Gastrocnemius medialis (tissue), 4 donors: ENCODE results near the gene ASXL3. TPM values are rescaled to one million over a fixed set of nuclear protein-coding genes. Genes with fewer than 3 reads are reported as not detected.

Experiments used
- ATAC-seq, 2 donors: fragments of 150-250 bp; one replicate each; pipeline ENCODE4 v1.9.1; 2016
- DNase-seq, 2 donors: peaks; one replicate each; pipeline ENCODE4 v3.0.0-alpha.2; 2019
- H3K27ac ChIP-seq, 4 donors: fragments of 200-600 bp; sonication (generic); 1 replicate in 1 of 4; 2 replicates in 3 of 4; pipeline ENCODE4 v1.5.1; 2016 to 2018; ENCODE audit warnings: mild to moderate bottlenecking in 2 of 4, moderate library complexity in 1 of 4
- H3K27me3 ChIP-seq, 3 donors: fragments of 200-600 bp; sonication (generic) in 2 of 3; 1 replicate in 1 of 3; 2 replicates in 2 of 3; pipeline versions ENCODE4 v1.5.1 to v1.6.0; 2016 to 2019; ENCODE audit warnings: mild to moderate bottlenecking in 1 of 3, moderate library complexity in 1 of 3
- H3K36me3 ChIP-seq, 2 donors: fragments of 200-600 bp; sonication (generic) in 1 of 2; one replicate each; pipeline ENCODE4 v1.5.1; 2017 to 2018
- H3K4me1 ChIP-seq, 2 donors: fragments of 200-600 bp; sonication (generic) in 1 of 2; one replicate each; pipeline ENCODE4 v1.5.1; 2016 to 2017; ENCODE audit warnings: mild to moderate bottlenecking in 2 of 2
- H3K4me3 ChIP-seq, 4 donors: fragments of 200-600 bp; sonication (generic) in 3 of 4; 1 replicate in 1 of 4; 2 replicates in 3 of 4; pipeline ENCODE4 v1.5.1; 2016 to 2019; ENCODE audit warnings: mild to moderate bottlenecking in 2 of 4
- H3K9me3 ChIP-seq, 3 donors: fragments of 200-600 bp; sonication (generic) in 2 of 3; 1 replicate in 1 of 3; 2 replicates in 2 of 3; pipeline ENCODE4 v1.5.1; 2016 to 2019
- CTCF ChIP-seq, 5 experiments: fragments of 450-650 bp in 3 of 5; fragments of 200-600 bp in 2 of 5; sonication (generic) in 2 of 5; IDR thresholded peaks in 4 of 5; conservative IDR thresholded peaks in 1 of 5; 1 replicate in 4 of 5; 2 replicates in 1 of 5; pipeline ENCODE4 v1.5.1; 2016 to 2019; ENCODE audit warnings: antibody characterized with exemption in 5 of 5, mild to moderate bottlenecking in 3 of 5, moderate library complexity in 3 of 5
- POLR2A ChIP-seq, 2 donors: fragments of 450-650 bp; IDR thresholded peaks; one replicate each; pipeline ENCODE4 v1.6.1; 2017; ENCODE audit warnings: antibody characterized with exemption in 2 of 2, mild to moderate bottlenecking in 2 of 2, moderate library complexity in 2 of 2
- in situ Hi-C, 4 donors: fragments of 200-750 bp; cut with MboI; loops; one replicate each; pipeline versions ENCODE4 v1.15.0 to v1.8.0; 2017; ENCODE audit warnings: low sequenced_read_pairs in 4 of 4
- intact Hi-C: fragments of 100-400 bp; cut with DNase I; formaldehyde crosslinking; loops from one replicate; pipeline ENCODE4 v1.15.1; 2023; ENCODE audit warnings: low total_unique reads
- total RNA-seq, 4 donors: library from RNA; depleted of rRNA; stranded (reverse); fragments of >200 nt; gene quantifications; one replicate each; pipeline versions ENCODE4 v1.1.0 to v1.2.3, GENCODE V29; 2016

ASXL3 gene
- total RNA-seq, 4 donors from 2014 or later = 0.04 to 0.12 (median 0.05) TPM; not detected in 1

GRCh38 chr18:33584548-33585430, 6.8 kb downstream of the ASXL3 start:
- in situ Hi-C loops = no loop called here
- H3K4me1 ChIP-seq = no peaks in the 10 kb centered on the region
- H3K36me3 ChIP-seq = no peaks in the 10 kb centered on the region
- no peaks in the 10 kb centered on the region for H3K9me3 ChIP-seq
- intact Hi-C loops = no loop called here
- H3K27me3 ChIP-seq = peaks cover 0 to 12% (median 0%) of the 10 kb centered on the region in 3 donors
- TF ChIP-seq POLR2A (IDR thresholded peaks at IDR 0.05) (no peak), CTCF (IDR thresholded peaks at IDR 0.05 in 4 of 5, conservative IDR thresholded peaks at IDR 0.05 in 1 of 5) (no peak)
- no peak for DNase-seq
- no peak overlapping the region for H3K4me3 ChIP-seq
- no peak overlapping the region for H3K27ac ChIP-seq
- ATAC-seq = no peak

- in situ Hi-C loops = no loop called here
- Histone ChIP-seq H3K4me1 (no peaks in the 10 kb centered on the region), H3K4me3 (no peak overlapping the region), H3K27ac (no peak overlapping the region), H3K36me3 (no peaks in the 10 kb centered on the region), H3K9me3 (no peaks in the 10 kb centered on the region), H3K27me3 (peaks cover 0 to 8% (median 0%) of the 10 kb centered on the region in 3 donors)
- ATAC-seq (no peak), DNase-seq (no peak)
- TF ChIP-seq CTCF (IDR thresholded peaks at IDR 0.05 in 4 of 5, conservative IDR thresholded peaks at IDR 0.05 in 1 of 5) = no peak
- TF ChIP-seq POLR2A (IDR thresholded peaks at IDR 0.05) = no peak
- intact Hi-C loops = no loop called here
These were observed 7.4 kb downstream of the ASXL3 start for GRCh38 chr18:33585431-33585775.

- in situ Hi-C loops = no loop called here
- TF ChIP-seq CTCF (IDR thresholded peaks at IDR 0.05 in 4 of 5, conservative IDR thresholded peaks at IDR 0.05 in 1 of 5) = no peak
- TF ChIP-seq POLR2A (IDR thresholded peaks at IDR 0.05) = no peak
- H3K4me1 ChIP-seq = no peaks in the 10 kb centered on the region
- H3K36me3 ChIP-seq = no peaks in the 10 kb centered on the region
- H3K27ac ChIP-seq = no peak overlapping the region
- no peaks in the 10 kb centered on the region for H3K9me3 ChIP-seq
- ATAC-seq = no peak
- intact Hi-C loops = no loop called here
- DNase-seq = no peak
- peaks cover 0 to 3% (median 0%) of the 10 kb centered on the region in 3 donors for H3K27me3 ChIP-seq
- H3K4me3 ChIP-seq = no peak overlapping the region
These were observed 10.3 kb downstream of the ASXL3 start for GRCh38 chr18:33588361-33588760.

GRCh38 chr18:33593261-33593660, 15.2 kb downstream of the ASXL3 start:
- TF ChIP-seq CTCF (IDR thresholded peaks at IDR 0.05 in 4 of 5, conservative IDR thresholded peaks at IDR 0.05 in 1 of 5) (no peak), POLR2A (IDR thresholded peaks at IDR 0.05) (no peak)
- in situ Hi-C loops = no loop called here

More at GRCh38 chr18:33593261-33593660, 15.2 kb downstream of the ASXL3 start:
- H3K9me3 ChIP-seq = no peaks in the 10 kb centered on the region
- no peaks in the 10 kb centered on the region for H3K4me1 ChIP-seq
- DNase-seq (no peak), ATAC-seq (no peak)
- no peaks in the 10 kb centered on the region for H3K36me3 ChIP-seq
- H3K4me3 ChIP-seq = no peak overlapping the region
- no peaks in the 10 kb centered on the region for H3K27me3 ChIP-seq
- intact Hi-C loops = no loop called here
- H3K27ac ChIP-seq = no peak overlapping the region
